DOHH2 (cell line): ENCODE results near the gene CEP57.
"Not testable (repeated sequence)": the region's sequence is repeated elsewhere in the genome, so short reads cannot be mapped to it uniquely, and the experiment has no call there.

ENCODE experiments used
- EZH2phosphoT487 ChIP-seq: fragments of 200-600 bp; sonication (generic); IDR thresholded peaks from 2 replicates; pipeline ENCODE4 v1.6.1; 2017; ENCODE audit warnings: borderline replicate concordance, mild to moderate bottlenecking, antibody characterized with exemption, low read length, moderate library complexity, mixed read lengths
- TF ChIP-seq, protein P1 (sequence below): fragments of 200-600 bp; sonication (generic); IDR thresholded peaks from one replicate; pipeline ENCODE4 v1.5.1; 2014; ENCODE audit warnings: antibody characterized with exemption, mild to moderate bottlenecking, low read depth, low read length; ENCODE audit not compliant: poor library complexity, severe bottlenecking

DNA sequence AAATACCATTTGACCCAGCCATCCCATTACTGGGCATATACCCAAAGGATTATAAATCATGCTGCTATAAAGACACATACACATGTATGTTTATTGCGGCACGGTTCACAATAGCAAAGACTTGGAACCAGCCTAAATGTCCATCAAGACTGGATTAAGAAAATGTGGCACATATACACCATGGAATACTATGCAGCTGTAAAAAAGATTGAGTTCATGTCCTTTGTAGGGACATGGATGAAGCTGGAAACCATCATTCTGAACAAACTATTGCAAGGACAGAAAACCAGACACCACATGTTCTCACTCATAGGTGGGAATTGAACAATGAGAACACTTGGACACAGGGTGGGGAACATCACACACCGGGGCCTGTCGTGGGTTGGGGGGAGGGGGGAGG is 20.8 kb downstream of the CEP57 start:
- TF ChIP-seq, protein P1, sequence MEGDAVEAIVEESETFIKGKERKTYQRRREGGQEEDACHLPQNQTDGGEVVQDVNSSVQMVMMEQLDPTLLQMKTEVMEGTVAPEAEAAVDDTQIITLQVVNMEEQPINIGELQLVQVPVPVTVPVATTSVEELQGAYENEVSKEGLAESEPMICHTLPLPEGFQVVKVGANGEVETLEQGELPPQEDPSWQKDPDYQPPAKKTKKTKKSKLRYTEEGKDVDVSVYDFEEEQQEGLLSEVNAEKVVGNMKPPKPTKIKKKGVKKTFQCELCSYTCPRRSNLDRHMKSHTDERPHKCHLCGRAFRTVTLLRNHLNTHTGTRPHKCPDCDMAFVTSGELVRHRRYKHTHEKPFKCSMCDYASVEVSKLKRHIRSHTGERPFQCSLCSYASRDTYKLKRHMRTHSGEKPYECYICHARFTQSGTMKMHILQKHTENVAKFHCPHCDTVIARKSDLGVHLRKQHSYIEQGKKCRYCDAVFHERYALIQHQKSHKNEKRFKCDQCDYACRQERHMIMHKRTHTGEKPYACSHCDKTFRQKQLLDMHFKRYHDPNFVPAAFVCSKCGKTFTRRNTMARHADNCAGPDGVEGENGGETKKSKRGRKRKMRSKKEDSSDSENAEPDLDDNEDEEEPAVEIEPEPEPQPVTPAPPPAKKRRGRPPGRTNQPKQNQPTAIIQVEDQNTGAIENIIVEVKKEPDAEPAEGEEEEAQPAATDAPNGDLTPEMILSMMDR = not testable (repeated sequence)
- TF ChIP-seq EZH2phosphoT487 = not testable (repeated sequence)
